Neural progenitor cell (in vitro differentiated cells): ENCODE data around the gene DTNA.

Source experiments
- CTCF ChIP-seq: fragments of 200-600 bp; sonication (generic); IDR thresholded peaks from 2 replicates; pipeline ENCODE4 v1.5.1; 2017; ENCODE audit warnings: antibody characterized with exemption, mild to moderate bottlenecking
- EZH2 ChIP-seq: fragments of 200-600 bp; sonication (generic); IDR thresholded peaks from 2 replicates; pipeline ENCODE4 v1.6.1; 2017; ENCODE audit warnings: antibody characterized with exemption, mild to moderate bottlenecking, moderate library complexity
- EZH2phosphoT487 ChIP-seq: fragments of 200-600 bp; sonication (generic); IDR thresholded peaks from 2 replicates; pipeline ENCODE4 v1.6.1; 2017; ENCODE audit warnings: antibody characterized with exemption

DNA sequence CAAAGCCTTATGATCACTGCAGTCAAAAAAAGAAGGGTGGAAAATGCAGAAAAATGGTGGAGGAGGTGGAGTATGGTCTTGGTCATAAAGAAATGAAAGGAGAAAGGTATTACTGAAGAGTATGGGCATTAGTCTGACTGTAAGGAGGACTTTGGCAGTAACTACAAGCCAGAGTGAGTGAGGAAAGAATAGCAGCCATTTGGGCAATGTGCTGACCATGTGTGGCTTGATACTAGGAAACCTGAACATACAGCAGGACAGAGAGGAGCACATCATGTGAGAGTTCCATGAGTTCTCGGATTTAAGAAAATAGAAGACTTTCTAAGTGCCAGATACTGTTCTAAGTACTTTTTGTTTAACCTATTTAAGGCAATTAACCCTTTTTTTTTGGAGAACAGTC is 8.5 kb downstream of the DTNA start:
- TF ChIP-seq CTCF (no peak), EZH2 (no peak), EZH2phosphoT487 (no peak)
